Panc1 (cell line): ENCODE data around the gene CXXC1. TPM values are rescaled to one million over a fixed set of nuclear protein-coding genes. Genes with fewer than 3 reads are reported as not detected.

Experiments
- ATAC-seq: fragments of 200-7000 bp; cut with Tn5 transposase; 2 replicates; pipeline ENCODE4 v1.9.1; 2020; ENCODE audit warnings: mild to moderate bottlenecking, moderate library complexity
- BruUV-seq: library from RNA; stranded (reverse); fragments of 400-500 nt; replicated peaks from 2 replicates; lab custom pipeline; 2021; lab: Mats Ljungman, UMichigan
- CTCF ChIA-PET: fragments of 300-600 bp; sonication (Branson Sonifier 250); formaldehyde crosslinking; loops from one replicate; lab custom pipeline; 2022; ENCODE audit warnings: antibody characterized with exemption; lab: Charles Lee
- POLR2A ChIA-PET: fragments of 300-600 bp; sonication (Branson Sonifier 250); formaldehyde crosslinking; loops from one replicate; lab custom pipeline; 2022; ENCODE audit warnings: antibody characterized with exemption; lab: Charles Lee
- DNase-seq: peaks from one replicate; pipeline ENCODE4 v3.0.0-alpha.2; 2010; ENCODE audit warnings: low read depth, low spot score
- H3K27ac ChIP-seq: 2 replicates; pipeline ENCODE4 v1.5.1; 2011; ENCODE audit warnings: mild to moderate bottlenecking, low read length, inconsistent platforms
- H3K27me3 ChIP-seq: fragments of 200-500 bp; sonication (Bioruptor generic); 2 replicates; pipeline ENCODE4 v1.6.0; 2014; ENCODE audit warnings: low read length, inconsistent platforms; ENCODE audit not compliant: control insufficient read depth, insufficient read depth
- H3K36me3 ChIP-seq: fragments of 200-500 bp; sonication (Bioruptor generic); 2 replicates; pipeline ENCODE4 v1.5.1; 2014; ENCODE audit warnings: inconsistent platforms, mild to moderate bottlenecking, low read length, moderate library complexity; ENCODE audit not compliant: control insufficient read depth, insufficient read depth
- H3K4me1 ChIP-seq: 2 replicates; pipeline ENCODE4 v1.5.1; 2011; ENCODE audit warnings: inconsistent platforms, mild to moderate bottlenecking, low read length, moderate library complexity; ENCODE audit not compliant: control insufficient read depth, insufficient read depth
- H3K4me3 ChIP-seq, 2 experiments: 2 replicates each; pipeline ENCODE4 v1.5.1; 2011 to 2012; ENCODE audit warnings: low read depth in 2 of 2, low read length in 2 of 2, mild to moderate bottlenecking in 2 of 2, inconsistent platforms in 1 of 2, moderate library complexity in 1 of 2
- H3K9me3 ChIP-seq: fragments of 200-500 bp; sonication (Bioruptor generic); 2 replicates; pipeline ENCODE4 v1.5.1; 2014; ENCODE audit warnings: low read depth, mild to moderate bottlenecking, inconsistent platforms, low read length, moderate library complexity; ENCODE audit not compliant: control insufficient read depth, insufficient read depth
- POLR2AphosphoS5 ChIP-seq: IDR thresholded peaks from 2 replicates; pipeline ENCODE4 v1.6.1; 2012; ENCODE audit warnings: mild to moderate bottlenecking, low read depth, low read length, moderate library complexity
- SIN3A ChIP-seq: IDR thresholded peaks from 2 replicates; pipeline ENCODE4 v1.6.1; 2012; ENCODE audit warnings: low read depth, mild to moderate bottlenecking, low read length, moderate library complexity, borderline replicate concordance; ENCODE audit not compliant: insufficient read depth
- TCF7L2 ChIP-seq: IDR thresholded peaks from 2 replicates; pipeline ENCODE4 v1.6.1; 2011; ENCODE audit warnings: mild to moderate bottlenecking, low read depth, low read length, inconsistent platforms
- in situ Hi-C: cut with HindIII; loops from 2 replicates; pipeline ENCODE4 v1.10.0; 2016; ENCODE audit warnings: low sequenced_read_pairs, low pct_unique_long_range_greater_than_20kb
- intact Hi-C: fragments of 100-400 bp; cut with micrococcal nuclease; formaldehyde crosslinking; loops from one replicate; pipeline ENCODE4 v1.10.0; 2022; ENCODE audit not compliant: unreplicated experiment
- total RNA-seq: library from RNA; stranded (reverse); gene quantifications from one replicate; pipeline ENCODE4 v1.2.1, GENCODE V29; 2021; ENCODE audit not compliant: unreplicated experiment
- TF ChIP-seq, protein P1 (sequence below): fragments of 450-650 bp; IDR thresholded peaks from 2 replicates; pipeline ENCODE4 v1.5.1; 2017; ENCODE audit warnings: mild to moderate bottlenecking
- TF ChIP-seq, protein P2 (sequence below), 2 experiments: IDR thresholded peaks; 2 replicates each; pipeline ENCODE4 v1.6.1; 2011 to 2012; ENCODE audit warnings: low read depth in 2 of 2, control low read depth in 1 of 2, low read length in 1 of 2, mild to moderate bottlenecking in 1 of 2, moderate library complexity in 1 of 2; ENCODE audit not compliant: insufficient read depth in 1 of 2

CXXC1 gene
- total RNA-seq, 1 experiment from 2014 or later: 60.8 TPM

DNA sequence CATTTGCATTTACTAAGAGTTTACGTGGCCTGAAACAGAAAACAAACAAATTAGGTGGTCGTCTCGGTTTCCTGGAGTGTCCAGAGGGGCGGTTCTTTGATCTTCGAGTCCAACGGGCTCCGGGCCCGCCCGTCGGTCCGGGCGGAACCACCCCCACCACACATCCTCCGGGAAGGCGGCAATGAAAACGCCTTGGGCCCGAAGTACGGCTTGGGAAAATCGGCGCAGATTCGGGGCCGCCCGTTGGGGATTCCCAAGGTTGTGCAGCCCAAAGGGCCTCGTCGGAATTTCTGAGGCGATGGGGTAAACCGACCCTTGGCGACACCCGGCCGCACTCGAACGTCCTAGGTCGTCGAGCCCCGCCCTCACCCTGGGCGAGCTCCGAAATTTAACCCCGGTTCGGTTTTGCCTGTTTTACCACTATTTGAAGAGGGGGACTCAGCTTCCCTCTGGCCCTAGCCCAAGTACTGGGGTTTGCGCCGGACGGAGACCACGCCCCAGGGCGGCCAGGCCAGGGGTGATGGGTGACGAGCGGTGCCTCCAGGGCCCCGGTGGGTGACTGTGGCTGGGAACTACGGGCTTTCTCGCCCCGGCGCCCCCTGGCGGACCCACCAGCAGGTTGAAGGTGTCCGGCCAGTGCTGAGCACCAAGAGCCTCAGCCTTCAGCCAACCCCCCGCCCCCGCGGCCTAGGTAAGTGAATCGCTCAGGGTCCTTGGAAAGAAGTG lies 19.3 kb downstream of the CXXC1 start:
- BruUV-seq: no TSS peak
- Histone ChIP-seq H3K36me3 (no peaks in the 10 kb centered on the region; the same call in 1 of the 2 replicates), H3K27me3 (no peaks in the 10 kb centered on the region), H3K4me1 (no peaks in the 10 kb centered on the region), H3K27ac (no peak overlapping the region), H3K9me3 (no peaks in the 10 kb centered on the region), H3K4me3 (no peak overlapping the region)
- in situ Hi-C loops (no loop called here), intact Hi-C loops (no loop called here)
- ATAC-seq: no peak
- no peak for DNase-seq
- TF ChIP-seq, protein P1, sequence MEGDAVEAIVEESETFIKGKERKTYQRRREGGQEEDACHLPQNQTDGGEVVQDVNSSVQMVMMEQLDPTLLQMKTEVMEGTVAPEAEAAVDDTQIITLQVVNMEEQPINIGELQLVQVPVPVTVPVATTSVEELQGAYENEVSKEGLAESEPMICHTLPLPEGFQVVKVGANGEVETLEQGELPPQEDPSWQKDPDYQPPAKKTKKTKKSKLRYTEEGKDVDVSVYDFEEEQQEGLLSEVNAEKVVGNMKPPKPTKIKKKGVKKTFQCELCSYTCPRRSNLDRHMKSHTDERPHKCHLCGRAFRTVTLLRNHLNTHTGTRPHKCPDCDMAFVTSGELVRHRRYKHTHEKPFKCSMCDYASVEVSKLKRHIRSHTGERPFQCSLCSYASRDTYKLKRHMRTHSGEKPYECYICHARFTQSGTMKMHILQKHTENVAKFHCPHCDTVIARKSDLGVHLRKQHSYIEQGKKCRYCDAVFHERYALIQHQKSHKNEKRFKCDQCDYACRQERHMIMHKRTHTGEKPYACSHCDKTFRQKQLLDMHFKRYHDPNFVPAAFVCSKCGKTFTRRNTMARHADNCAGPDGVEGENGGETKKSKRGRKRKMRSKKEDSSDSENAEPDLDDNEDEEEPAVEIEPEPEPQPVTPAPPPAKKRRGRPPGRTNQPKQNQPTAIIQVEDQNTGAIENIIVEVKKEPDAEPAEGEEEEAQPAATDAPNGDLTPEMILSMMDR: peak; percentile 69
- no peak for TF ChIP-seq SIN3A
- ChIA-PET POLR2A (no interaction called here), CTCF (no interaction called here)

DNA sequence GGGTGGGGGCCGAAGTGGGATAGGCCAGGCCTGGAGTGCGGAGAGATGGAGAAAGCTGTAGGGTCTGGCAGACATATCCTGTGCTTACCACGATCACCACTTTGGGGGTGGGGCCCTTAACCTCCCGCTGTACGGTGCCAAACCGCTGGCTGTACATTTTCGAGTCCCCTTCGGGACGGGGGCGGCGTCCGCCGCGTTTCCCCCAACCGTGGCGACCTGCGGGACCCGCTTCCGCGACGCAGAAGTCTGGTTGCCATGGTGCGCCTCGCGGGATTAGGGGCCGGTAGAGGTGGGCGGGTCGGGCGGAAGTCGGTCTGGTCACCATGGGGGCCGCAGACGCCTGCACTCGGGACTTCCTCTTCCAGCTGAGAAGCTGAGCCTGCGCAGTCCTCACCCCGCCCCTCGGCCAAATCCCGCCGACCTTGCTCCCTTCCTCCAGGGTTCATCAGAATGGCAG lies 21.2 kb downstream of the CXXC1 start, which contains the start of gene CFAP53:
CFAP53 (minus strand) TSS at position 248 of the 457 bp plus-strand sequence; CDS start at position 157, 91 bp downstream.
- TF ChIP-seq, protein P2, sequence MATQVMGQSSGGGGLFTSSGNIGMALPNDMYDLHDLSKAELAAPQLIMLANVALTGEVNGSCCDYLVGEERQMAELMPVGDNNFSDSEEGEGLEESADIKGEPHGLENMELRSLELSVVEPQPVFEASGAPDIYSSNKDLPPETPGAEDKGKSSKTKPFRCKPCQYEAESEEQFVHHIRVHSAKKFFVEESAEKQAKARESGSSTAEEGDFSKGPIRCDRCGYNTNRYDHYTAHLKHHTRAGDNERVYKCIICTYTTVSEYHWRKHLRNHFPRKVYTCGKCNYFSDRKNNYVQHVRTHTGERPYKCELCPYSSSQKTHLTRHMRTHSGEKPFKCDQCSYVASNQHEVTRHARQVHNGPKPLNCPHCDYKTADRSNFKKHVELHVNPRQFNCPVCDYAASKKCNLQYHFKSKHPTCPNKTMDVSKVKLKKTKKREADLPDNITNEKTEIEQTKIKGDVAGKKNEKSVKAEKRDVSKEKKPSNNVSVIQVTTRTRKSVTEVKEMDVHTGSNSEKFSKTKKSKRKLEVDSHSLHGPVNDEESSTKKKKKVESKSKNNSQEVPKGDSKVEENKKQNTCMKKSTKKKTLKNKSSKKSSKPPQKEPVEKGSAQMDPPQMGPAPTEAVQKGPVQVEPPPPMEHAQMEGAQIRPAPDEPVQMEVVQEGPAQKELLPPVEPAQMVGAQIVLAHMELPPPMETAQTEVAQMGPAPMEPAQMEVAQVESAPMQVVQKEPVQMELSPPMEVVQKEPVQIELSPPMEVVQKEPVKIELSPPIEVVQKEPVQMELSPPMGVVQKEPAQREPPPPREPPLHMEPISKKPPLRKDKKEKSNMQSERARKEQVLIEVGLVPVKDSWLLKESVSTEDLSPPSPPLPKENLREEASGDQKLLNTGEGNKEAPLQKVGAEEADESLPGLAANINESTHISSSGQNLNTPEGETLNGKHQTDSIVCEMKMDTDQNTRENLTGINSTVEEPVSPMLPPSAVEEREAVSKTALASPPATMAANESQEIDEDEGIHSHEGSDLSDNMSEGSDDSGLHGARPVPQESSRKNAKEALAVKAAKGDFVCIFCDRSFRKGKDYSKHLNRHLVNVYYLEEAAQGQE (IDR thresholded peaks at IDR 0.05; ENCODE audit: insufficient read depth in 1 of 2, low read depth in 2 of 2, low read length in 1 of 2): no peak
- TF ChIP-seq POLR2AphosphoS5: peak; percentile 34; the same call in 1 of the 2 replicates
- peak; percentile 91; the same call in 1 of the 2 replicates for TF ChIP-seq SIN3A
- POLR2A ChIA-PET: interaction anchor here (0.6 kb wide), 1 partner anchor 66 kb away, joined by 3 read pairs; no protein-coding TSS in a partner anchor
- intact Hi-C loops (no loop called here), in situ Hi-C loops (no loop called here)
- H3K4me1 ChIP-seq: no peaks in the 10 kb centered on the region
- peak within 1 kb of the TSS; percentile 65 for H3K27ac ChIP-seq
- H3K9me3 ChIP-seq: no peaks in the 10 kb centered on the region
- no peaks in the 10 kb centered on the region; the same call in 1 of the 2 replicates for H3K27me3 ChIP-seq
- no TSS peak for BruUV-seq
- peak within 1 kb of the TSS; percentile 64 to 84 for H3K4me3 ChIP-seq
- DNase-seq (no peak), ATAC-seq (peak; percentile 100)
- no peaks in the 10 kb centered on the region for H3K36me3 ChIP-seq
- CTCF ChIA-PET: no interaction called here

DNA sequence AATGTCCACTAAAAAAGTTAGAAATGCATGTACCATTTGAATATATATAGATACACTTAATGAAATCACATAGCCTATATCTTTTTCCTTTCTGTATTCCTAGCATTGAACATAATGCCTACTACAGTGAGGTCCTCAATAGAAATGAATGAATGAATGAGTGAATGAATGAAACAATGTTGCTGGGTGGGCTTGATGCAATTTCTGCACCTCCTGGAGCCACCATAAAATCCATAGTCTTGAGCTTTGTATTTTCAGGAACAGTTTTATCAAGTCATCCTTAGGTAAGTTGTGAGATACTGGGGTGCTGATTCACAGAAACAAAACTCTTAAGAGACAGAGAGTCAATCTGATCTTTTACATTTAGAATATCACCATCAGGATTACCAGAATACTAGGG lies 24.5 kb downstream of the CXXC1 start:
- TF ChIP-seq TCF7L2 (no peak), SIN3A (no peak), POLR2AphosphoS5 (no peak)
- TF ChIP-seq, protein P2 (IDR thresholded peaks at IDR 0.05; ENCODE audit: insufficient read depth in 1 of 2, low read depth in 2 of 2, low read length in 1 of 2): no peak
- TF ChIP-seq, protein P1: no peak
- in situ Hi-C loops (no loop called here), intact Hi-C loops (no loop called here)
- ATAC-seq: no peak
- Histone ChIP-seq H3K4me3 (no peak overlapping the region), H3K27ac (no peak overlapping the region), H3K4me1 (no peaks in the 10 kb centered on the region), H3K36me3 (no peaks in the 10 kb centered on the region), H3K27me3 (no peaks in the 10 kb centered on the region; the same call in none of the 2 replicates), H3K9me3 (no peaks in the 10 kb centered on the region)
- BruUV-seq: no TSS peak
- ChIA-PET POLR2A (no interaction called here), CTCF (no interaction called here)
- DNase-seq: no peak
